K562 (cell line): Measurements from ENCODE around the gene MYOM1.

Experiments used
- CEBPB ChIP-seq: fragments of 450-650 bp; IDR thresholded peaks from 2 replicates; pipeline ENCODE4 v1.6.1; 2016; ENCODE audit warnings: missing genetic modification characterization, missing compliant biosample characterization
- E2F1 ChIP-seq: sonication (generic); formaldehyde crosslinking; IDR thresholded peaks from 2 replicates; pipeline ENCODE4 v1.8.1; 2023; ENCODE audit warnings: mild to moderate bottlenecking, missing genetic modification reagents, moderate library complexity
- GTF2F1 ChIP-seq: IDR thresholded peaks from 2 replicates; pipeline ENCODE4 v1.6.1; 2011; ENCODE audit warnings: low read depth, low read length, improper control_type of control experiment
- HMGXB4 ChIP-seq: sonication (generic); formaldehyde crosslinking; IDR thresholded peaks from 2 replicates; pipeline ENCODE4 v1.8.1; 2023; ENCODE audit warnings: mild to moderate bottlenecking, missing genetic modification reagents
- MECOM ChIP-seq: fragments of 250-450 bp; sonication (Bioruptor Pico); IDR thresholded peaks from 2 replicates; pipeline ENCODE4 v1.8.0; 2022; ENCODE audit warnings: inconsistent platforms
- MXI1 ChIP-seq: IDR thresholded peaks from 2 replicates; pipeline ENCODE4 v1.6.1; 2011; ENCODE audit warnings: low read depth, mild to moderate bottlenecking, improper control_type of control experiment, low read length
- NR3C1 ChIP-seq: sonication (generic); formaldehyde crosslinking; IDR thresholded peaks from 2 replicates; pipeline ENCODE4 v1.8.1; 2022; ENCODE audit warnings: missing genetic modification reagents
- TF ChIP-seq, protein P1 (sequence below): fragments of 450-650 bp; formaldehyde crosslinking; IDR thresholded peaks from 2 replicates; pipeline ENCODE4 v1.4.0; 2022; ENCODE audit warnings: mild to moderate bottlenecking, moderate library complexity
- TF ChIP-seq, protein P2 (sequence below), 3 experiments: IDR thresholded peaks in 2 of 3; conservative IDR thresholded peaks in 1 of 3; 2 replicates each; pipeline ENCODE4 v1.5.1; 2011 to 2012; ENCODE audit warnings: low read length in 3 of 3, mild to moderate bottlenecking in 3 of 3, control low read depth in 2 of 3, improper control_type of control experiment in 1 of 3, inconsistent platforms in 1 of 3, low read depth in 1 of 3, mixed read lengths in 1 of 3, moderate library complexity in 1 of 3; ENCODE audit not compliant: insufficient read depth in 2 of 3

GRCh38 chr18:3056311-3056710 lies 163.5 kb downstream of the MYOM1 start:
- no peak for TF ChIP-seq MXI1
- TF ChIP-seq, protein P1, sequence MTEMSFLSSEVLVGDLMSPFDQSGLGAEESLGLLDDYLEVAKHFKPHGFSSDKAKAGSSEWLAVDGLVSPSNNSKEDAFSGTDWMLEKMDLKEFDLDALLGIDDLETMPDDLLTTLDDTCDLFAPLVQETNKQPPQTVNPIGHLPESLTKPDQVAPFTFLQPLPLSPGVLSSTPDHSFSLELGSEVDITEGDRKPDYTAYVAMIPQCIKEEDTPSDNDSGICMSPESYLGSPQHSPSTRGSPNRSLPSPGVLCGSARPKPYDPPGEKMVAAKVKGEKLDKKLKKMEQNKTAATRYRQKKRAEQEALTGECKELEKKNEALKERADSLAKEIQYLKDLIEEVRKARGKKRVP (CRISPR knock-in tag): no peak
- no peak for TF ChIP-seq MECOM (CRISPR knock-in tag)
- no peak for TF ChIP-seq NR3C1 (CRISPR knock-in tag)
- TF ChIP-seq, protein P2, sequence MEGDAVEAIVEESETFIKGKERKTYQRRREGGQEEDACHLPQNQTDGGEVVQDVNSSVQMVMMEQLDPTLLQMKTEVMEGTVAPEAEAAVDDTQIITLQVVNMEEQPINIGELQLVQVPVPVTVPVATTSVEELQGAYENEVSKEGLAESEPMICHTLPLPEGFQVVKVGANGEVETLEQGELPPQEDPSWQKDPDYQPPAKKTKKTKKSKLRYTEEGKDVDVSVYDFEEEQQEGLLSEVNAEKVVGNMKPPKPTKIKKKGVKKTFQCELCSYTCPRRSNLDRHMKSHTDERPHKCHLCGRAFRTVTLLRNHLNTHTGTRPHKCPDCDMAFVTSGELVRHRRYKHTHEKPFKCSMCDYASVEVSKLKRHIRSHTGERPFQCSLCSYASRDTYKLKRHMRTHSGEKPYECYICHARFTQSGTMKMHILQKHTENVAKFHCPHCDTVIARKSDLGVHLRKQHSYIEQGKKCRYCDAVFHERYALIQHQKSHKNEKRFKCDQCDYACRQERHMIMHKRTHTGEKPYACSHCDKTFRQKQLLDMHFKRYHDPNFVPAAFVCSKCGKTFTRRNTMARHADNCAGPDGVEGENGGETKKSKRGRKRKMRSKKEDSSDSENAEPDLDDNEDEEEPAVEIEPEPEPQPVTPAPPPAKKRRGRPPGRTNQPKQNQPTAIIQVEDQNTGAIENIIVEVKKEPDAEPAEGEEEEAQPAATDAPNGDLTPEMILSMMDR (IDR thresholded peaks at IDR 0.05 in 2 of 3, conservative IDR thresholded peaks at IDR 0.05 in 1 of 3; ENCODE audit: insufficient read depth in 2 of 3, low read depth in 1 of 3, low read length in 3 of 3): no peak
- TF ChIP-seq HMGXB4 (CRISPR knock-in tag): no peak
- no peak for TF ChIP-seq GTF2F1
- TF ChIP-seq CEBPB (tag): no peak
- no peak for TF ChIP-seq E2F1 (CRISPR knock-in tag)
